CD14-positive monocyte (primary cell): ENCODE measurements around the gene HCCS. TPM values are rescaled to one million over a fixed set of nuclear protein-coding genes. Genes with fewer than 3 reads are reported as not detected.

Experiments used
- DNase-seq, 3 donors: peaks; one replicate each; pipeline ENCODE4 v3.0.0-alpha.2; 2011 to 2022
- H2AFZ ChIP-seq: 2 replicates; pipeline ENCODE4 v1.6.0; 2012; ENCODE audit warnings: mild to moderate bottlenecking, low read depth, low read length, inconsistent platforms; ENCODE audit not compliant: insufficient read depth, poor library complexity, severe bottlenecking
- H3K27ac ChIP-seq, 2 donors: 1 replicate in 1 of 2; 2 replicates in 1 of 2; pipeline ENCODE4 v1.5.1; 2012 to 2013; ENCODE audit warnings: low read length in 2 of 2, control low read depth in 1 of 2, inconsistent platforms in 1 of 2, low read depth in 1 of 2, mild to moderate bottlenecking in 1 of 2
- H3K27me3 ChIP-seq, 2 donors: one replicate each; pipeline versions ENCODE4 v1.6.0 to v1.6.1; 2011 to 2013; ENCODE audit warnings: low read length in 2 of 2; ENCODE audit not compliant: control insufficient read depth in 2 of 2, insufficient read depth in 2 of 2
- H3K36me3 ChIP-seq, 2 donors: replicated peaks in 1 of 2; 1 replicate in 1 of 2; 2 replicates in 1 of 2; pipeline versions ENCODE4 v1.5.1 to v1.6.1; 2012 to 2013; ENCODE audit warnings: low read length in 2 of 2, control low read depth in 1 of 2, inconsistent platforms in 1 of 2, mild to moderate bottlenecking in 1 of 2; ENCODE audit not compliant: insufficient read depth in 2 of 2, control insufficient read depth in 1 of 2
- H3K4me1 ChIP-seq, 2 donors: 1 replicate in 1 of 2; 2 replicates in 1 of 2; pipeline versions ENCODE4 v1.5.1 to v1.6.1; 2012 to 2013; ENCODE audit warnings: low read length in 2 of 2, control low read depth in 1 of 2, inconsistent platforms in 1 of 2, mild to moderate bottlenecking in 1 of 2, moderate library complexity in 1 of 2; ENCODE audit not compliant: insufficient read depth in 2 of 2, control insufficient read depth in 1 of 2
- H3K4me2 ChIP-seq: replicated peaks from 2 replicates; pipeline ENCODE3; 2012; ENCODE audit warnings: low read length, moderate library complexity, mild to moderate bottlenecking; ENCODE audit not compliant: poor library complexity, severe bottlenecking; ENCODE audit errors: extremely low read depth
- H3K4me3 ChIP-seq, 3 experiments: fragments of 200-600 bp in 1 of 3; sonication (generic) in 1 of 3; replicated peaks in 1 of 3; 1 replicate in 2 of 3; 2 replicates in 1 of 3; pipeline ENCODE4 v1.5.1; 2011 to 2013; ENCODE audit warnings: low read length in 3 of 3, mild to moderate bottlenecking in 3 of 3, control low read depth in 2 of 3, low read depth in 2 of 3, inconsistent platforms in 1 of 3, moderate library complexity in 1 of 3
- H3K79me2 ChIP-seq: 2 replicates; pipeline ENCODE4 v1.6.0; 2012; ENCODE audit warnings: mild to moderate bottlenecking, control low read depth, inconsistent platforms, low read length, moderate library complexity; ENCODE audit not compliant: insufficient read depth
- H3K9ac ChIP-seq: 2 replicates; pipeline ENCODE4 v1.6.0; 2017; ENCODE audit warnings: low read length, mild to moderate bottlenecking; ENCODE audit not compliant: insufficient read depth, poor library complexity, severe bottlenecking
- H3K9me3 ChIP-seq, 2 donors: replicated peaks in 1 of 2; 1 replicate in 1 of 2; 2 replicates in 1 of 2; pipeline versions ENCODE4 v1.5.1 to v1.6.1; 2012 to 2013; ENCODE audit warnings: low read length in 2 of 2, control low read depth in 1 of 2; ENCODE audit not compliant: control insufficient read depth in 1 of 2, insufficient read depth in 1 of 2
- H4K20me1 ChIP-seq: 2 replicates; pipeline ENCODE4 v1.6.0; 2012; ENCODE audit warnings: mild to moderate bottlenecking, low read length, control low read depth, moderate library complexity; ENCODE audit not compliant: insufficient read depth
- H3K27ac Mint-ChIP-seq, 7 donors: one replicate each; pipeline ENCODE4 v1.8.0; 2020; ENCODE audit warnings: mild to moderate bottlenecking in 7 of 7, mixed read lengths in 7 of 7, moderate library complexity in 6 of 7, inconsistent platforms in 2 of 7
- H3K27me3 Mint-ChIP-seq, 3 donors: one replicate each; pipeline ENCODE4 v1.8.0; 2021 to 2022; ENCODE audit warnings: low read depth in 3 of 3, mild to moderate bottlenecking in 3 of 3, mixed read lengths in 3 of 3, moderate library complexity in 3 of 3, inconsistent platforms in 1 of 3
- H3K36me3 Mint-ChIP-seq, 2 donors: one replicate each; pipeline ENCODE4 v1.8.0; 2020; ENCODE audit warnings: mixed read lengths in 2 of 2, inconsistent platforms in 1 of 2, mild to moderate bottlenecking in 1 of 2
- H3K4me1 Mint-ChIP-seq: one replicate; pipeline ENCODE4 v1.8.0; 2020; ENCODE audit warnings: mild to moderate bottlenecking, mixed read lengths
- H3K4me3 Mint-ChIP-seq, 2 donors: one replicate each; pipeline ENCODE4 v1.8.0; 2020; ENCODE audit warnings: mild to moderate bottlenecking in 2 of 2, mixed read lengths in 2 of 2, moderate library complexity in 1 of 2
- H3K9me3 Mint-ChIP-seq, 7 donors: one replicate each; pipeline ENCODE4 v1.8.0; 2020 to 2022; ENCODE audit warnings: mixed read lengths in 7 of 7, mild to moderate bottlenecking in 6 of 7, moderate library complexity in 6 of 7, inconsistent platforms in 2 of 7
- WGBS: methylation state at CpG from one replicate; pipeline ENCODE4 v1.1.5; 2013; ENCODE audit warnings: missing lambda C conversion rate; ENCODE audit not compliant: insufficient coverage; 5-methylcytosine and 5-hydroxymethylcytosine counted together
- intact Hi-C, 2 donors: fragments of 100-400 bp; cut with micrococcal nuclease; formaldehyde crosslinking; loops; one replicate each; pipeline versions ENCODE4 v1.15.0 to v1.15.1; 2023
- polyA plus RNA-seq, 3 donors: library from polyadenylated mRNA; depleted of rRNA in 1 of 3; unstranded in 2 of 3; stranded (reverse) in 1 of 3; fragments of 300-500 nt in 2 of 3; fragments of >200 nt in 1 of 3; fragmentation: Illumina TruSeq in 2 of 3; gene quantifications; 1 replicate in 2 of 3; 2 replicates in 1 of 3; pipeline ENCODE4 v1.2.3, GENCODE V29; 2012 to 2021
- TF ChIP-seq, protein P1 (sequence below): fragments of 200-600 bp; IDR thresholded peaks from one replicate; pipeline ENCODE4 v1.8.0; 2022; ENCODE audit warnings: antibody characterized with exemption, mild to moderate bottlenecking

HCCS gene
- polyA plus RNA-seq, 3 donors: 15.2 to 52.2 (median 38.9) TPM

- Histone ChIP-seq H2AFZ (no peak overlapping the region), H3K4me3 (no peak overlapping the region), H4K20me1 (no peaks in the 10 kb centered on the region), H3K27me3 (no peaks in the 10 kb centered on the region), H3K9me3 (no peaks in the 10 kb centered on the region), H3K9ac (no peak overlapping the region), H3K4me1 (no peaks in the 10 kb centered on the region), H3K4me2 (no peak overlapping the region), H3K36me3 (no peaks in the 10 kb centered on the region), H3K79me2 (no peaks in the 10 kb centered on the region), H3K27ac (no peak overlapping the region)
- Mint-ChIP-seq H3K36me3 (no peaks in the 10 kb centered on the region), H3K4me3 (no peak overlapping the region), H3K27me3 (peaks cover 0 to 2% (median 2%) of the 10 kb centered on the region in 3 donors), H3K4me1 (peaks cover 2% of the 10 kb centered on the region), H3K27ac (no peak overlapping the region), H3K9me3 (no peaks in the 10 kb centered on the region)
- DNase-seq: no peak
- TF ChIP-seq, protein P1, sequence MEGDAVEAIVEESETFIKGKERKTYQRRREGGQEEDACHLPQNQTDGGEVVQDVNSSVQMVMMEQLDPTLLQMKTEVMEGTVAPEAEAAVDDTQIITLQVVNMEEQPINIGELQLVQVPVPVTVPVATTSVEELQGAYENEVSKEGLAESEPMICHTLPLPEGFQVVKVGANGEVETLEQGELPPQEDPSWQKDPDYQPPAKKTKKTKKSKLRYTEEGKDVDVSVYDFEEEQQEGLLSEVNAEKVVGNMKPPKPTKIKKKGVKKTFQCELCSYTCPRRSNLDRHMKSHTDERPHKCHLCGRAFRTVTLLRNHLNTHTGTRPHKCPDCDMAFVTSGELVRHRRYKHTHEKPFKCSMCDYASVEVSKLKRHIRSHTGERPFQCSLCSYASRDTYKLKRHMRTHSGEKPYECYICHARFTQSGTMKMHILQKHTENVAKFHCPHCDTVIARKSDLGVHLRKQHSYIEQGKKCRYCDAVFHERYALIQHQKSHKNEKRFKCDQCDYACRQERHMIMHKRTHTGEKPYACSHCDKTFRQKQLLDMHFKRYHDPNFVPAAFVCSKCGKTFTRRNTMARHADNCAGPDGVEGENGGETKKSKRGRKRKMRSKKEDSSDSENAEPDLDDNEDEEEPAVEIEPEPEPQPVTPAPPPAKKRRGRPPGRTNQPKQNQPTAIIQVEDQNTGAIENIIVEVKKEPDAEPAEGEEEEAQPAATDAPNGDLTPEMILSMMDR: no peak
- WGBS: no CpG with 5 or more reads among the region's 1 CpG
- intact Hi-C loops: loop anchor here in 1 of 2 donors (10.0 kb wide), 1 partner anchor 388 kb away; no protein-coding TSS in a partner anchor
These were observed 35.3 kb downstream of the HCCS start for GRCh38 chrX:11146411-11146810.

GRCh38 chrX:11148401-11148800 is 37.3 kb downstream of the HCCS start:
- no peaks in the 10 kb centered on the region for H3K79me2 ChIP-seq
- intact Hi-C loops: loop anchor here in 1 of 2 donors (10.0 kb wide), 1 partner anchor 386 kb away; no protein-coding TSS in a partner anchor
- TF ChIP-seq, protein P1: no peak

More at GRCh38 chrX:11148401-11148800, 37.3 kb downstream of the HCCS start:
- Mint-ChIP-seq H3K27ac (no peak overlapping the region), H3K36me3 (no peaks in the 10 kb centered on the region), H3K4me1 (peaks cover 2% of the 10 kb centered on the region), H3K27me3 (peaks cover 0 to 2% (median 2%) of the 10 kb centered on the region in 3 donors), H3K9me3 (no peaks in the 10 kb centered on the region), H3K4me3 (no peak overlapping the region)
- Histone ChIP-seq H3K4me1 (no peaks in the 10 kb centered on the region), H4K20me1 (no peaks in the 10 kb centered on the region), H3K9me3 (no peaks in the 10 kb centered on the region), H3K27me3 (peaks cover 0 to 3% of the 10 kb centered on the region in 2 donors), H3K27ac (no peak overlapping the region), H2AFZ (no peak overlapping the region), H3K9ac (no peak overlapping the region), H3K4me3 (no peak overlapping the region), H3K4me2 (no peak overlapping the region), H3K36me3 (no peaks in the 10 kb centered on the region)
- no peak for DNase-seq
- WGBS: 92% methylated on average over 4 of the region's 7 CpGs
